NT2/D1 (cell line): Measurements from ENCODE around the gene FN1.

Source experiments
- SUZ12 ChIP-seq: IDR thresholded peaks from 2 replicates; pipeline ENCODE4 v1.6.1; 2011; ENCODE audit not compliant: insufficient read length, insufficient read depth; ENCODE audit errors: extremely low read depth
- YY1 ChIP-seq: IDR thresholded peaks from 2 replicates; pipeline ENCODE4 v1.6.1; 2011; ENCODE audit not compliant: insufficient read length, insufficient read depth

GRCh38 chr2:215372968-215373649, 62.8 kb downstream of the FN1 start:
- TF ChIP-seq SUZ12 (no peak), YY1 (no peak)
